ENCODE data around the gene PTPN18.

Gene PTPN18

GRCh38 chr2:130351711-130352110 lies 4.1 kb upstream of the PTPN18 start:
- H2AK5ac ChIP-seq (ENCODE audit: low read length, severe bottlenecking), result no peak overlapping the region
- peaks cover 12% of the 10 kb centered on the region for H3K4me1 ChIP-seq (ENCODE audit: control insufficient read depth, insufficient read depth, low read depth, low read length)
- peaks cover 16% of the 10 kb centered on the region for H3K79me1 ChIP-seq (replicated peaks; ENCODE audit: low read length, poor library complexity, severe bottlenecking)
- no peak overlapping the region for H4K8ac ChIP-seq (ENCODE audit: low read length)
- DNase-seq, result no peak
- H3K4ac ChIP-seq (ENCODE audit: low read depth in 1 of 2, low read length in 2 of 2), result no peak overlapping the region
- H4K91ac ChIP-seq (ENCODE audit: low read length), result no peak overlapping the region
- no peaks in the 10 kb centered on the region for H3K27me3 ChIP-seq (ENCODE audit: control insufficient read depth in 1 of 2, insufficient read depth in 1 of 2, low read length in 2 of 2)
- no peak overlapping the region for H3K18ac ChIP-seq (ENCODE audit: low read depth in 1 of 2, low read length in 2 of 2)
- no peak overlapping the region for H3K4me2 ChIP-seq (ENCODE audit: low read length, poor library complexity, severe bottlenecking)
- H2BK120ac ChIP-seq (ENCODE audit: low read depth, low read length), result no peak overlapping the region
- no peak overlapping the region for H2BK5ac ChIP-seq (ENCODE audit: low read depth, low read length, poor library complexity, severe bottlenecking)
- H2AFZ ChIP-seq (ENCODE audit: low read depth, low read length), result no peak overlapping the region
- H3K14ac ChIP-seq (ENCODE audit: low read length in 2 of 2), result no peak overlapping the region
- H3K9ac ChIP-seq (ENCODE audit: low read length), result no peak overlapping the region
- H3K23ac ChIP-seq (ENCODE audit: low read length in 2 of 2), result no peak overlapping the region
- no peak overlapping the region for H2BK12ac ChIP-seq (ENCODE audit: low read length in 2 of 2)
- WGBS, result 86% methylated on average over 7 of the region's 7 CpGs
- no peak overlapping the region for H2BK15ac ChIP-seq (ENCODE audit: low read depth, poor library complexity, severe bottlenecking)
- no peak overlapping the region for H3K27ac ChIP-seq (ENCODE audit: low read length, poor library complexity, severe bottlenecking)
- H3K4me3 ChIP-seq (ENCODE audit: insufficient read depth in 1 of 2, low read depth in 1 of 2, low read length in 2 of 2), result no peak overlapping the region
- no peaks in the 10 kb centered on the region for H3K9me3 ChIP-seq (ENCODE audit: control insufficient read depth, low read length)
- peaks cover 15 to 28% of the 10 kb centered on the region in 2 experiments for H3K36me3 ChIP-seq (ENCODE audit: control insufficient read depth in 1 of 2, insufficient read depth in 2 of 2, low read depth in 1 of 2, low read length in 2 of 2)

GRCh38 chr2:130352237-130352636 lies 3.6 kb upstream of the PTPN18 start:
- Histone ChIP-seq H3K9me3 (ENCODE audit: control insufficient read depth, low read length) (no peaks in the 10 kb centered on the region), H3K4ac (ENCODE audit: low read depth in 1 of 2, low read length in 2 of 2) (no peak overlapping the region), H2BK12ac (ENCODE audit: low read length in 2 of 2) (no peak overlapping the region), H3K36me3 (ENCODE audit: control insufficient read depth in 1 of 2, insufficient read depth in 2 of 2, low read depth in 1 of 2, low read length in 2 of 2) (peaks cover 14 to 23% of the 10 kb centered on the region in 2 experiments), H3K27ac (ENCODE audit: low read length, poor library complexity, severe bottlenecking) (no peak overlapping the region), H3K27me3 (ENCODE audit: control insufficient read depth in 1 of 2, insufficient read depth in 1 of 2, low read length in 2 of 2) (no peaks in the 10 kb centered on the region), H2BK5ac (ENCODE audit: low read depth, low read length, poor library complexity, severe bottlenecking) (no peak overlapping the region), H3K14ac (ENCODE audit: low read length in 2 of 2) (no peak overlapping the region), H3K4me1 (ENCODE audit: control insufficient read depth, insufficient read depth, low read depth, low read length) (peaks cover 12% of the 10 kb centered on the region), H3K18ac (ENCODE audit: low read depth in 1 of 2, low read length in 2 of 2) (no peak overlapping the region), H3K9ac (ENCODE audit: low read length) (no peak overlapping the region), H2AK5ac (ENCODE audit: low read length, severe bottlenecking) (no peak overlapping the region), H3K79me1 (replicated peaks; ENCODE audit: low read length, poor library complexity, severe bottlenecking) (peaks cover 15% of the 10 kb centered on the region), H2BK120ac (ENCODE audit: low read depth, low read length) (no peak overlapping the region), H2AFZ (ENCODE audit: low read depth, low read length) (no peak overlapping the region), H3K23ac (ENCODE audit: low read length in 2 of 2) (no peak overlapping the region), H2BK15ac (ENCODE audit: low read depth, poor library complexity, severe bottlenecking) (no peak overlapping the region), H3K4me3 (ENCODE audit: insufficient read depth in 1 of 2, low read depth in 1 of 2, low read length in 2 of 2) (no peak overlapping the region), H4K91ac (ENCODE audit: low read length) (no peak overlapping the region), H3K4me2 (ENCODE audit: low read length, poor library complexity, severe bottlenecking) (no peak overlapping the region), H4K8ac (ENCODE audit: low read length) (no peak overlapping the region)
- no peak for DNase-seq
- WGBS, result 80% methylated on average over 6 of the region's 7 CpGs

GRCh38 chr2:130353291-130354138 lies 2.3 kb upstream of the PTPN18 start:
- 74% methylated on average over 6 of the region's 7 CpGs for whole genome bisulfite sequencing
- H3K27me3 ChIP-seq (ENCODE audit: control insufficient read depth in 1 of 2, insufficient read depth in 1 of 2, low read length in 2 of 2), result no peaks in the 10 kb centered on the region
- no peak overlapping the region for H3K9ac ChIP-seq (ENCODE audit: low read length)
- H3K14ac ChIP-seq (ENCODE audit: low read length in 2 of 2), result no peak overlapping the region
- no peak overlapping the region for H3K23ac ChIP-seq (ENCODE audit: low read length in 2 of 2)
- peak; percentile 22 for DNase-seq
- no peak overlapping the region for H2BK12ac ChIP-seq (ENCODE audit: low read length in 2 of 2)
- no peak overlapping the region for H3K4ac ChIP-seq (ENCODE audit: low read depth in 1 of 2, low read length in 2 of 2)
- H3K27ac ChIP-seq (ENCODE audit: low read length, poor library complexity, severe bottlenecking), result no peak overlapping the region
- H4K91ac ChIP-seq (ENCODE audit: low read length), result peak overlapping the region; percentile 45
- no peak overlapping the region for H3K18ac ChIP-seq (ENCODE audit: low read depth in 1 of 2, low read length in 2 of 2)
- H2AK5ac ChIP-seq (ENCODE audit: low read length, severe bottlenecking), result no peak overlapping the region
- H2AFZ ChIP-seq (ENCODE audit: low read depth, low read length), result no peak overlapping the region
- peaks cover 5 to 10% of the 10 kb centered on the region in 2 experiments for H3K36me3 ChIP-seq (ENCODE audit: control insufficient read depth in 1 of 2, insufficient read depth in 2 of 2, low read depth in 1 of 2, low read length in 2 of 2)
- H2BK15ac ChIP-seq (ENCODE audit: low read depth, poor library complexity, severe bottlenecking), result no peak overlapping the region
- H2BK5ac ChIP-seq (ENCODE audit: low read depth, low read length, poor library complexity, severe bottlenecking), result no peak overlapping the region
- H3K79me1 ChIP-seq (replicated peaks; ENCODE audit: low read length, poor library complexity, severe bottlenecking), result peaks cover 15% of the 10 kb centered on the region
- no peak overlapping the region for H4K8ac ChIP-seq (ENCODE audit: low read length)
- H2BK120ac ChIP-seq (ENCODE audit: low read depth, low read length), result no peak overlapping the region
- no peak overlapping the region for H3K4me3 ChIP-seq (ENCODE audit: insufficient read depth in 1 of 2, low read depth in 1 of 2, low read length in 2 of 2)
- H3K9me3 ChIP-seq (ENCODE audit: control insufficient read depth, low read length), result no peaks in the 10 kb centered on the region
- H3K4me2 ChIP-seq (ENCODE audit: low read length, poor library complexity, severe bottlenecking), result no peak overlapping the region
- peaks cover 12% of the 10 kb centered on the region for H3K4me1 ChIP-seq (ENCODE audit: control insufficient read depth, insufficient read depth, low read depth, low read length)

- Histone ChIP-seq H2AFZ (ENCODE audit: low read depth, low read length) (no peak overlapping the region), H3K4me3 (ENCODE audit: insufficient read depth in 1 of 2, low read depth in 1 of 2, low read length in 2 of 2) (no peak overlapping the region)
- WGBS, result 57% methylated on average over 1 of the region's 1 CpG
Measured at GRCh38 chr2:130354139-130354428, 1.8 kb upstream of the PTPN18 start.

More at GRCh38 chr2:130354139-130354428, 1.8 kb upstream of the PTPN18 start:
- peaks cover 15% of the 10 kb centered on the region for H3K79me1 ChIP-seq (replicated peaks; ENCODE audit: low read length, poor library complexity, severe bottlenecking)
- H2AK5ac ChIP-seq (ENCODE audit: low read length, severe bottlenecking), result no peak overlapping the region
- H3K9ac ChIP-seq (ENCODE audit: low read length), result no peak overlapping the region
- no peaks in the 10 kb centered on the region for H3K27me3 ChIP-seq (ENCODE audit: control insufficient read depth in 1 of 2, insufficient read depth in 1 of 2, low read length in 2 of 2)
- H2BK15ac ChIP-seq (ENCODE audit: low read depth, poor library complexity, severe bottlenecking), result no peak overlapping the region
- H4K8ac ChIP-seq (ENCODE audit: low read length), result no peak overlapping the region
- no peak overlapping the region for H2BK5ac ChIP-seq (ENCODE audit: low read depth, low read length, poor library complexity, severe bottlenecking)
- peaks cover 0 to 5% of the 10 kb centered on the region in 2 experiments for H3K36me3 ChIP-seq (ENCODE audit: control insufficient read depth in 1 of 2, insufficient read depth in 2 of 2, low read depth in 1 of 2, low read length in 2 of 2)
- peak; percentile 34 for DNase-seq
- peaks cover 12% of the 10 kb centered on the region for H3K4me1 ChIP-seq (ENCODE audit: control insufficient read depth, insufficient read depth, low read depth, low read length)
- H3K9me3 ChIP-seq (ENCODE audit: control insufficient read depth, low read length), result no peaks in the 10 kb centered on the region
- no peak overlapping the region for H3K27ac ChIP-seq (ENCODE audit: low read length, poor library complexity, severe bottlenecking)
- H2BK120ac ChIP-seq (ENCODE audit: low read depth, low read length), result no peak overlapping the region
- H3K23ac ChIP-seq (ENCODE audit: low read length in 2 of 2), result no peak overlapping the region
- H3K14ac ChIP-seq (ENCODE audit: low read length in 2 of 2), result no peak overlapping the region
- no peak overlapping the region for H2BK12ac ChIP-seq (ENCODE audit: low read length in 2 of 2)
- H4K91ac ChIP-seq (ENCODE audit: low read length), result peak overlapping the region; percentile 45
- no peak overlapping the region for H3K4ac ChIP-seq (ENCODE audit: low read depth in 1 of 2, low read length in 2 of 2)
- H3K4me2 ChIP-seq (ENCODE audit: low read length, poor library complexity, severe bottlenecking), result no peak overlapping the region
- no peak overlapping the region for H3K18ac ChIP-seq (ENCODE audit: low read depth in 1 of 2, low read length in 2 of 2)
